Neuronal stem cell (in vitro differentiated cells): Measurements from ENCODE around the gene TSSC4.

ENCODE experiments used
- DNase-seq: peaks from one replicate; pipeline ENCODE4 v3.0.0-alpha.2; 2013; ENCODE audit warnings: low spot score
- H2AFZ ChIP-seq: one replicate; pipeline ENCODE4 v1.6.1; 2013; ENCODE audit warnings: mild to moderate bottlenecking, low read length, inconsistent platforms
- H2AK5ac ChIP-seq: 2 replicates; pipeline ENCODE4 v1.6.1; 2013; ENCODE audit warnings: low read depth, mild to moderate bottlenecking, inconsistent platforms, low read length, moderate library complexity, mixed read lengths
- H2BK120ac ChIP-seq: 2 replicates; pipeline ENCODE4 v1.6.1; 2013; ENCODE audit warnings: low read depth, mild to moderate bottlenecking, inconsistent platforms, low read length, moderate library complexity, mixed read lengths
- H2BK12ac ChIP-seq: one replicate; pipeline ENCODE4 v1.6.1; 2013; ENCODE audit warnings: low read length, inconsistent platforms
- H2BK15ac ChIP-seq: 2 replicates; pipeline ENCODE4 v1.6.1; 2013; ENCODE audit warnings: mild to moderate bottlenecking, low read length, inconsistent platforms, mixed read lengths
- H2BK5ac ChIP-seq: one replicate; pipeline ENCODE4 v1.6.1; 2013; ENCODE audit warnings: inconsistent platforms, mild to moderate bottlenecking, low read length, moderate library complexity
- H3K14ac ChIP-seq: one replicate; pipeline ENCODE4 v1.6.1; 2013; ENCODE audit warnings: low read length, inconsistent platforms
- H3K18ac ChIP-seq: 2 replicates; pipeline ENCODE4 v1.6.1; 2013; ENCODE audit warnings: low read length, inconsistent platforms
- H3K23ac ChIP-seq: 2 replicates; pipeline ENCODE4 v1.6.1; 2013; ENCODE audit warnings: low read depth, mild to moderate bottlenecking, mixed read lengths, low read length, inconsistent platforms; ENCODE audit not compliant: poor library complexity
- H3K27ac ChIP-seq: replicated peaks from 3 replicates; pipeline ENCODE4 v1.5.1; 2013; ENCODE audit warnings: low read length, inconsistent platforms
- H3K27me3 ChIP-seq, 3 experiments: 2 replicates each; pipeline ENCODE4 v1.6.1; 2013; ENCODE audit warnings: low read length in 3 of 3, mild to moderate bottlenecking in 2 of 3, inconsistent platforms in 1 of 3, low read depth in 1 of 3, mixed read lengths in 1 of 3, moderate library complexity in 1 of 3; ENCODE audit not compliant: control insufficient read depth in 3 of 3, insufficient read depth in 3 of 3
- H3K36me3 ChIP-seq, 2 donors: replicated peaks in 1 of 2; 2 replicates each; pipeline ENCODE4 v1.6.1; 2013; ENCODE audit warnings: low read length in 2 of 2; ENCODE audit not compliant: control insufficient read depth in 2 of 2, insufficient read depth in 2 of 2
- H3K4ac ChIP-seq: 2 replicates; pipeline ENCODE4 v1.6.1; 2013; ENCODE audit warnings: inconsistent platforms, mild to moderate bottlenecking, low read length, moderate library complexity
- H3K4me1 ChIP-seq, 2 donors: 1 replicate in 1 of 2; 2 replicates in 1 of 2; pipeline ENCODE4 v1.6.1; 2013; ENCODE audit warnings: low read length in 2 of 2, low read depth in 1 of 2; ENCODE audit not compliant: control insufficient read depth in 2 of 2, insufficient read depth in 1 of 2
- H3K4me2 ChIP-seq: one replicate; pipeline ENCODE4 v1.6.1; 2013; ENCODE audit warnings: mild to moderate bottlenecking, low read length, inconsistent platforms; ENCODE audit not compliant: insufficient read depth, poor library complexity, severe bottlenecking
- H3K4me3 ChIP-seq, 2 donors: 2 replicates each; pipeline ENCODE4 v1.5.1; 2013; ENCODE audit warnings: low read length in 2 of 2, mild to moderate bottlenecking in 2 of 2, inconsistent platforms in 1 of 2, moderate library complexity in 1 of 2
- H3K79me1 ChIP-seq: one replicate; pipeline ENCODE4 v1.6.1; 2013; ENCODE audit warnings: low read depth, mild to moderate bottlenecking, inconsistent platforms, low read length, moderate library complexity
- H3K9ac ChIP-seq: one replicate; pipeline ENCODE4 v1.6.1; 2013; ENCODE audit warnings: mild to moderate bottlenecking, low read depth, low read length, inconsistent platforms; ENCODE audit not compliant: poor library complexity
- H3K9me3 ChIP-seq, 2 donors: replicated peaks in 1 of 2; 2 replicates each; pipeline versions ENCODE3 to v1.6.1; 2013; ENCODE audit warnings: low read length in 2 of 2, mild to moderate bottlenecking in 2 of 2, inconsistent platforms in 1 of 2, low read depth in 1 of 2, mixed read lengths in 1 of 2, moderate library complexity in 1 of 2; ENCODE audit not compliant: control insufficient read depth in 2 of 2, insufficient read depth in 1 of 2
- H4K8ac ChIP-seq: one replicate; pipeline ENCODE4 v1.6.1; 2013; ENCODE audit warnings: low read depth, mild to moderate bottlenecking, inconsistent platforms, low read length, moderate library complexity
- H4K91ac ChIP-seq: one replicate; pipeline ENCODE4 v1.6.1; 2013; ENCODE audit warnings: low read length, low read depth, mild to moderate bottlenecking, inconsistent platforms; ENCODE audit not compliant: poor library complexity
- WGBS, 2 donors: extraction: QIAGEN DNeasy Blood & Tissue Kit; methylation state at CpG; one replicate each; pipeline ENCODE4 v1.1.7; 2013; ENCODE audit warnings: missing lambda C conversion rate in 2 of 2, mixed read lengths in 1 of 2; ENCODE audit not compliant: insufficient read length in 2 of 2, insufficient replicate concordance in 1 of 2; ENCODE audit errors: extremely low coverage in 2 of 2; 5-methylcytosine and 5-hydroxymethylcytosine counted together

Gene TSSC4

GRCh38 chr11:2378527-2379210 is 21.9 kb upstream of the TSSC4 start:
- no peak overlapping the region for H2BK12ac ChIP-seq
- H2BK120ac ChIP-seq, result peak overlapping the region; percentile 47
- peak overlapping the region; percentile 93 to 98 for H3K4me3 ChIP-seq
- no peak overlapping the region for H2BK15ac ChIP-seq
- peaks cover 7 to 28% of the 10 kb centered on the region in 2 donors for H3K36me3 ChIP-seq
- DNase-seq, result no peak
- peak overlapping the region; percentile 75 for H2BK5ac ChIP-seq
- peak overlapping the region; percentile 90 for H3K18ac ChIP-seq
- peaks cover 7 to 15% of the 10 kb centered on the region in 2 donors for H3K4me1 ChIP-seq
- peak overlapping the region; percentile 89 for H3K4me2 ChIP-seq
- no peaks in the 10 kb centered on the region for H3K27me3 ChIP-seq
- peak overlapping the region; percentile 90 for H3K9ac ChIP-seq
- peak overlapping the region; percentile 79 for H2AFZ ChIP-seq
- H3K9me3 ChIP-seq, result no peaks in the 10 kb centered on the region
- peaks cover 48% of the 10 kb centered on the region for H3K79me1 ChIP-seq
- WGBS, 2 donors, result no CpG with 5 or more reads among the region's 23 CpGs
- peak overlapping the region; percentile 56 for H3K14ac ChIP-seq
- H2AK5ac ChIP-seq, result peak overlapping the region; percentile 79
- no peak overlapping the region for H3K23ac ChIP-seq
- H3K4ac ChIP-seq, result no peak overlapping the region
- H4K91ac ChIP-seq, result no peak overlapping the region
- no peak overlapping the region for H4K8ac ChIP-seq
- no peak overlapping the region for H3K27ac ChIP-seq

GRCh38 chr11:2379466-2380174 is 20.9 kb upstream of the TSSC4 start:
- no peak overlapping the region for H3K4ac ChIP-seq
- peak overlapping the region; percentile 20 to 41 for H3K4me3 ChIP-seq
- no peak overlapping the region for H3K9ac ChIP-seq
- no peak overlapping the region for H2BK120ac ChIP-seq
- H2AK5ac ChIP-seq, result peak overlapping the region; percentile 6
- H4K8ac ChIP-seq, result no peak overlapping the region
- no peak overlapping the region for H3K23ac ChIP-seq
- DNase-seq, result no peak
- no peak overlapping the region for H2AFZ ChIP-seq
- no peaks in the 10 kb centered on the region for H3K27me3 ChIP-seq
- H3K4me1 ChIP-seq, result peaks cover 7 to 15% of the 10 kb centered on the region in 2 donors
- no peak overlapping the region for H4K91ac ChIP-seq
- no peak overlapping the region for H3K14ac ChIP-seq
- WGBS, 2 donors, result no CpG with 5 or more reads among the region's 11 CpGs
- H2BK5ac ChIP-seq, result peak overlapping the region; percentile 39
- no peak overlapping the region for H3K4me2 ChIP-seq
- peaks cover 48% of the 10 kb centered on the region for H3K79me1 ChIP-seq
- no peak overlapping the region for H3K18ac ChIP-seq
- no peak overlapping the region for H2BK15ac ChIP-seq
- no peaks in the 10 kb centered on the region for H3K9me3 ChIP-seq
- H3K36me3 ChIP-seq, result peaks cover 7 to 34% of the 10 kb centered on the region in 2 donors
- H3K27ac ChIP-seq, result no peak overlapping the region
- H2BK12ac ChIP-seq, result no peak overlapping the region

GRCh38 chr11:2380396-2380795 is 20.2 kb upstream of the TSSC4 start:
- no CpG with 5 or more reads among the region's 13 CpGs for WGBS, 2 donors
- H3K4me3 ChIP-seq, result no peak overlapping the region
- H3K36me3 ChIP-seq, result peaks cover 7 to 40% of the 10 kb centered on the region in 2 donors
- no peak overlapping the region for H4K91ac ChIP-seq
- H3K4me2 ChIP-seq, result no peak overlapping the region
- DNase-seq, result no peak
- no peak overlapping the region for H3K14ac ChIP-seq
- no peak overlapping the region for H2AK5ac ChIP-seq
- H3K23ac ChIP-seq, result peak overlapping the region; percentile 97
- no peak overlapping the region for H2BK15ac ChIP-seq
- no peak overlapping the region for H3K27ac ChIP-seq
- H3K9me3 ChIP-seq, result no peaks in the 10 kb centered on the region
- H2BK120ac ChIP-seq, result no peak overlapping the region
- peak overlapping the region; percentile 39 for H2BK5ac ChIP-seq
- peaks cover 48% of the 10 kb centered on the region for H3K79me1 ChIP-seq
- H3K27me3 ChIP-seq, result no peaks in the 10 kb centered on the region
- H4K8ac ChIP-seq, result no peak overlapping the region
- H2BK12ac ChIP-seq, result peak overlapping the region; percentile 84
- H3K18ac ChIP-seq, result no peak overlapping the region
- peaks cover 7 to 15% of the 10 kb centered on the region in 2 donors for H3K4me1 ChIP-seq
- H3K4ac ChIP-seq, result peak overlapping the region; percentile 66
- no peak overlapping the region for H3K9ac ChIP-seq
- H2AFZ ChIP-seq, result no peak overlapping the region

GRCh38 chr11:2380807-2381350 is 19.7 kb upstream of the TSSC4 start:
- DNase-seq, result no peak
- Histone ChIP-seq H4K91ac (no peak overlapping the region), H3K14ac (no peak overlapping the region), H3K18ac (no peak overlapping the region), H3K79me1 (peaks cover 50% of the 10 kb centered on the region), H3K4me2 (no peak overlapping the region), H3K27ac (no peak overlapping the region), H2BK12ac (no peak overlapping the region), H3K27me3 (no peaks in the 10 kb centered on the region), H2AFZ (no peak overlapping the region), H3K4ac (no peak overlapping the region), H2AK5ac (no peak overlapping the region), H3K9ac (no peak overlapping the region), H2BK120ac (no peak overlapping the region), H4K8ac (no peak overlapping the region), H3K4me3 (no peak overlapping the region), H2BK5ac (peak overlapping the region; percentile 39), H3K23ac (no peak overlapping the region), H2BK15ac (no peak overlapping the region), H3K4me1 (peaks cover 7 to 15% of the 10 kb centered on the region in 2 donors), H3K36me3 (peaks cover 7 to 40% of the 10 kb centered on the region in 2 donors), H3K9me3 (no peaks in the 10 kb centered on the region)
- WGBS, 2 donors, result no CpG with 5 or more reads among the region's 20 CpGs
